Adrenal gland (tissue), 5 donors: ENCODE data around the gene SAMD4A.

Experiments
- POLR2A ChIP-seq, 2 donors: fragments of 450-650 bp; IDR thresholded peaks; one replicate each; pipeline ENCODE4 v1.6.1; 2017; ENCODE audit warnings: antibody characterized with exemption in 2 of 2, mild to moderate bottlenecking in 2 of 2, moderate library complexity in 1 of 2
- TF ChIP-seq, protein P1 (sequence below), 6 experiments: fragments of 450-650 bp in 4 of 6; fragments of 200-600 bp in 2 of 6; sonication (generic) in 1 of 6; IDR thresholded peaks; 1 replicate in 5 of 6; 2 replicates in 1 of 6; pipeline versions ENCODE4 v1.5.1 to v1.8.0; 2016 to 2021; ENCODE audit warnings: antibody characterized with exemption in 6 of 6, mild to moderate bottlenecking in 2 of 6, moderate library complexity in 1 of 6
- donor health status: DM: no; HTN: no; CAD: no.

DNA sequence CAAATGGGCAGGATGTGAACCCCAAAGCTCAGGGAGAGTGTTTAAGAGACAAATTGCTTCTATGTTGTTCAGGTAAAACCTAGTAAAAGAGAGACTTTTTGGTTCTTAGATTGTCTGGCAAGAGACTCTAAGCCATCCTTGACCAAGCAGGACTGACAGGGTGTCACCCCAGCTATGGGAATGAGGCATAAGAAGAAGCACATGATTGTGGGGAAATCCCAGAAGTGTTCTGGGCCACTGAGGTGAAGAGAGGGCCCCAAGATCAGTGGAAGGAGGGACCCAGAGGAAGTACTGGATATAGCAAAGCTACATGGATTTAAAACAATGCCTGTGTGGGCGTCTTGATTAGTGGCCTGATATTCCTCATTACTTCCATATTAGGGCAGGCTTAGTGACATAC is 99.0 kb downstream of the SAMD4A start:
- TF ChIP-seq, protein P1, sequence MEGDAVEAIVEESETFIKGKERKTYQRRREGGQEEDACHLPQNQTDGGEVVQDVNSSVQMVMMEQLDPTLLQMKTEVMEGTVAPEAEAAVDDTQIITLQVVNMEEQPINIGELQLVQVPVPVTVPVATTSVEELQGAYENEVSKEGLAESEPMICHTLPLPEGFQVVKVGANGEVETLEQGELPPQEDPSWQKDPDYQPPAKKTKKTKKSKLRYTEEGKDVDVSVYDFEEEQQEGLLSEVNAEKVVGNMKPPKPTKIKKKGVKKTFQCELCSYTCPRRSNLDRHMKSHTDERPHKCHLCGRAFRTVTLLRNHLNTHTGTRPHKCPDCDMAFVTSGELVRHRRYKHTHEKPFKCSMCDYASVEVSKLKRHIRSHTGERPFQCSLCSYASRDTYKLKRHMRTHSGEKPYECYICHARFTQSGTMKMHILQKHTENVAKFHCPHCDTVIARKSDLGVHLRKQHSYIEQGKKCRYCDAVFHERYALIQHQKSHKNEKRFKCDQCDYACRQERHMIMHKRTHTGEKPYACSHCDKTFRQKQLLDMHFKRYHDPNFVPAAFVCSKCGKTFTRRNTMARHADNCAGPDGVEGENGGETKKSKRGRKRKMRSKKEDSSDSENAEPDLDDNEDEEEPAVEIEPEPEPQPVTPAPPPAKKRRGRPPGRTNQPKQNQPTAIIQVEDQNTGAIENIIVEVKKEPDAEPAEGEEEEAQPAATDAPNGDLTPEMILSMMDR (IDR thresholded peaks at IDR 0.05), result no peak
- no peak for TF ChIP-seq POLR2A (IDR thresholded peaks at IDR 0.05)
